Adrenal gland (tissue), 12 donors: ENCODE measurements around the gene AP4M1. TPM values are rescaled to one million over a fixed set of nuclear protein-coding genes. Genes with fewer than 3 reads are reported as not detected.

Experiments used
- DNase-seq, 7 donors: peaks; one replicate each; pipeline ENCODE4 v3.0.0-alpha.2; 2019 to 2020
- H3K27ac ChIP-seq, 5 donors: fragments of 200-600 bp; sonication (generic) in 4 of 5; 1 replicate in 3 of 5; 2 replicates in 2 of 5; pipeline versions ENCODE4 v1.5.1 to v1.8.0; 2016 to 2020; ENCODE audit warnings: mild to moderate bottlenecking in 1 of 5
- H3K27me3 ChIP-seq: fragments of 200-600 bp; 2 replicates; pipeline ENCODE4 v1.8.0; 2021
- H3K36me3 ChIP-seq, 2 donors: fragments of 200-600 bp; replicated peaks in 1 of 2; 1 replicate in 1 of 2; 2 replicates in 1 of 2; pipeline versions ENCODE4 v1.5.1 to v1.8.0; 2018 to 2022
- H3K4me1 ChIP-seq, 2 donors: fragments of 200-600 bp; replicated peaks in 1 of 2; 1 replicate in 1 of 2; 2 replicates in 1 of 2; pipeline versions ENCODE4 v1.5.1 to v1.8.0; 2018 to 2021
- H3K4me3 ChIP-seq, 4 donors: fragments of 200-600 bp; sonication (generic) in 3 of 4; one replicate each; pipeline ENCODE4 v1.5.1; 2016 to 2018
- H3K9me3 ChIP-seq, 3 donors: fragments of 200-600 bp; sonication (generic) in 1 of 3; replicated peaks in 1 of 3; 1 replicate in 2 of 3; 2 replicates in 1 of 3; pipeline versions ENCODE4 v1.5.1 to v1.8.0; 2016 to 2021
- POLR2A ChIP-seq, 2 donors: fragments of 450-650 bp; IDR thresholded peaks; one replicate each; pipeline ENCODE4 v1.6.1; 2017; ENCODE audit warnings: antibody characterized with exemption in 2 of 2, mild to moderate bottlenecking in 2 of 2, moderate library complexity in 1 of 2
- WGBS, 4 donors: extraction: QIAGEN DNeasy Blood & Tissue Kit in 2 of 4; methylation state at CpG; one replicate each; pipeline versions ENCODE4 v1.1.5 to v1.1.7; 2013 to 2017; 5-methylcytosine and 5-hydroxymethylcytosine counted together
- intact Hi-C, 2 donors: fragments of 100-400 bp; cut with DNase I; formaldehyde crosslinking; loops; one replicate each; pipeline versions ENCODE4 v1.14.1 to v1.15.0; 2022 to 2023
- polyA plus RNA-seq, 3 donors: library from polyadenylated mRNA; stranded (reverse); fragments of 200-250 nt in 2 of 3; fragments of 350-450 nt in 1 of 3; fragmentation: Illumina TruSeq in 1 of 3; extraction: RNeasy Lipid Tissue Mini Kit (QIAGEN cat#74804) in 1 of 3; gene quantifications; one replicate each; pipeline ENCODE4 v1.2.3, GENCODE V29; 2013 to 2014
- total RNA-seq, 9 donors: library from RNA; depleted of rRNA in 4 of 9; stranded (reverse); fragments of >200 nt in 4 of 9; fragments of 120-200 nt in 1 of 9; fragmentation: NEBNext Ultra II Directional in 1 of 9; extraction: Animal tissue kit (Norgen Biotek cat#: 25700) in 1 of 9; gene quantifications; one replicate each; pipeline versions ENCODE4 v1.1.0 to v1.2.4, GENCODE V29; 2013 to 2023
- TF ChIP-seq, protein P1 (sequence below), 6 experiments: fragments of 450-650 bp in 4 of 6; fragments of 200-600 bp in 2 of 6; sonication (generic) in 1 of 6; IDR thresholded peaks; 1 replicate in 5 of 6; 2 replicates in 1 of 6; pipeline versions ENCODE4 v1.5.1 to v1.8.0; 2016 to 2021; ENCODE audit warnings: antibody characterized with exemption in 6 of 6, mild to moderate bottlenecking in 2 of 6, moderate library complexity in 1 of 6
- donor health status: healthy with polysubstance abuse.
- donor health status: Bipolar disorder and iron deficiency.
- donor health status: DM: yes; HTN: yes; CAD: no.
- donor health status: DM: no; HTN: no; CAD: no.
- donor health status: DM: no; HTN: no; CAD: no.
- donor health status: DM: yes; HTN: yes; CAD: no.

Gene AP4M1
- total and polyA plus RNA-seq, 12 donors, result 9.6 to 30.1 (median 16.5) TPM

GRCh38 chr7:100098913-100099312, 2.5 kb upstream of the AP4M1 start:
- TF ChIP-seq, protein P1, sequence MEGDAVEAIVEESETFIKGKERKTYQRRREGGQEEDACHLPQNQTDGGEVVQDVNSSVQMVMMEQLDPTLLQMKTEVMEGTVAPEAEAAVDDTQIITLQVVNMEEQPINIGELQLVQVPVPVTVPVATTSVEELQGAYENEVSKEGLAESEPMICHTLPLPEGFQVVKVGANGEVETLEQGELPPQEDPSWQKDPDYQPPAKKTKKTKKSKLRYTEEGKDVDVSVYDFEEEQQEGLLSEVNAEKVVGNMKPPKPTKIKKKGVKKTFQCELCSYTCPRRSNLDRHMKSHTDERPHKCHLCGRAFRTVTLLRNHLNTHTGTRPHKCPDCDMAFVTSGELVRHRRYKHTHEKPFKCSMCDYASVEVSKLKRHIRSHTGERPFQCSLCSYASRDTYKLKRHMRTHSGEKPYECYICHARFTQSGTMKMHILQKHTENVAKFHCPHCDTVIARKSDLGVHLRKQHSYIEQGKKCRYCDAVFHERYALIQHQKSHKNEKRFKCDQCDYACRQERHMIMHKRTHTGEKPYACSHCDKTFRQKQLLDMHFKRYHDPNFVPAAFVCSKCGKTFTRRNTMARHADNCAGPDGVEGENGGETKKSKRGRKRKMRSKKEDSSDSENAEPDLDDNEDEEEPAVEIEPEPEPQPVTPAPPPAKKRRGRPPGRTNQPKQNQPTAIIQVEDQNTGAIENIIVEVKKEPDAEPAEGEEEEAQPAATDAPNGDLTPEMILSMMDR (IDR thresholded peaks at IDR 0.05), result no peak
- no peak for TF ChIP-seq POLR2A (IDR thresholded peaks at IDR 0.05)
- H3K27ac ChIP-seq, result no peak overlapping the region
- H3K9me3 ChIP-seq, result no peaks in the 10 kb centered on the region
- H3K27me3 ChIP-seq, result no peaks in the 10 kb centered on the region
- no peak for DNase-seq
- 78 to 92% (median 84%) methylated on average over 9 to 10 of the region's 10 CpGs for WGBS, 4 donors
- peaks cover 0 to 57% of the 10 kb centered on the region in 2 donors for H3K36me3 ChIP-seq
- H3K4me1 ChIP-seq, result peaks cover 13 to 14% of the 10 kb centered on the region in 2 donors
- intact Hi-C loops, result no loop called here
- no peak overlapping the region for H3K4me3 ChIP-seq

DNA sequence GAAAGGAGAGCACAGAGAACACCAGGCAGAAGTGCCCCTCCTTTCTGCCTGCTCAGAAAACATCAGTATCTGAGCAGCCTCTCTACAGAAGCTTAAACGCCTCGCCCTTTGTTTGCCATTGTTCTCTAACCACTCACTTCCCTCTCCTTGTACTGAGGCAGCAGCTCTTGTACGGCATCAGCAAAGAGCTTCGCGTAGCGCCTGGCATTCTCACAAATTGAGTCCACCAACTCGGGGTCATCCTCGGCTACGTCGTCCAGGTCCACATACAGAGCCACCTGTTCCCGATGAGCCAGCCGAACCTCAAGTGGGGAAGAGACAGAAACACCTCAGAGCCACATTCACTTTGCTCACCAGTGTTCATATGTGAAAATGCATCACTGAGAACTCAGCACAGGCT, 2.0 kb upstream of the AP4M1 start:
- intact Hi-C loops, result no loop called here

DNA sequence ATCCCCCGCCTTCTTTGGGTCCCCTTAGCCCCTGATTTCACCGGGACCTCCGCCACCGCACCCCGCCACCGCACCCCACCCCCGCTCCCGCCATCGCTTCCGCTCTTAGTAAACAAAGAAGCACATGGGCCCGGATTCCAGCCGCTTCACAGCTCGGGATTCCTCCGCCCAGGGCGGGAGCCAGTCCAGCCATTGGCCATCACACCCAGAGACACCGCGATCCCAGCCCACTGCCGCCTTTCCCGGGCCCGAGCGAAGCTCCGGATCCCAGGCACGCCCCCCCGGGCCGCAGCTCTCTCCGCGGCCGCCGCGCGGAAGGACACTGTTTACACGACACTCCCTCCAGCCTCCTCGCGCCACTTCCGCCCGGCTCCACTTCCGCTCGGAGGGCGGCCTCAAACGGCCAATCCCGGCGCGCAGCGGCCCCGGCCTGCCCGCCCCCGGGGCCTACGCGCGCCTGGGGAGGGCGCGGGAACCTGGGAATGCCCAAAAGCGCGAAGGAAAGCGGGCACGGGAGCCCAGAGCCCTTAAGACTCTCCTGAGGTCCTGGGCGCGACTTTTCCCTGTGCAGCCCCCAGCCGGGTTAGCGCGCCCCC, 925 bp upstream of the AP4M1 start:
- 0 to 1% (median 0%) methylated on average over 22 to 61 of the region's 61 CpGs for WGBS, 4 donors

More for the DNA sequence above, 2.0 kb upstream of the AP4M1 start:
- peak overlapping the region in 1 of 5 donors; percentile 85 for H3K27ac ChIP-seq
- H3K4me1 ChIP-seq, result peaks cover 13 to 14% of the 10 kb centered on the region in 2 donors
- 58 to 67% (median 64%) methylated on average over 12 of the region's 12 CpGs for WGBS, 4 donors
- TF ChIP-seq POLR2A (IDR thresholded peaks at IDR 0.05), result no peak
- TF ChIP-seq, protein P1 (IDR thresholded peaks at IDR 0.05), result no peak
- no peak for DNase-seq
- no peaks in the 10 kb centered on the region for H3K27me3 ChIP-seq
- peak overlapping the region in 1 of 4 donors; percentile 75 for H3K4me3 ChIP-seq
- peaks cover 0 to 55% of the 10 kb centered on the region in 2 donors for H3K36me3 ChIP-seq
- no peaks in the 10 kb centered on the region for H3K9me3 ChIP-seq

GRCh38 chr7:100102950-100103840, 1.8 kb downstream of the AP4M1 start:
- H3K27ac ChIP-seq, result no peak overlapping the region
- 80 to 89% (median 86%) methylated on average over 14 to 17 of the region's 17 CpGs for WGBS, 4 donors
- H3K4me1 ChIP-seq, result peaks cover 13 to 14% of the 10 kb centered on the region in 2 donors
- TF ChIP-seq, protein P1 (IDR thresholded peaks at IDR 0.05), result no peak
- intact Hi-C loops, result no loop called here
- peaks cover 0 to 38% of the 10 kb centered on the region in 2 donors for H3K36me3 ChIP-seq
- H3K9me3 ChIP-seq, result no peaks in the 10 kb centered on the region
- no peak overlapping the region for H3K4me3 ChIP-seq
- DNase-seq, result no peak
- no peaks in the 10 kb centered on the region for H3K27me3 ChIP-seq

More for the DNA sequence above, 925 bp upstream of the AP4M1 start:
- Histone ChIP-seq H3K4me1 (peaks cover 13 to 14% of the 10 kb centered on the region in 2 donors), H3K36me3 (peaks cover 0 to 45% of the 10 kb centered on the region in 2 donors), H3K27me3 (no peaks in the 10 kb centered on the region), H3K9me3 (no peaks in the 10 kb centered on the region), H3K4me3 (peak overlapping the region; percentile 61 to 89 (median 72)), H3K27ac (peak overlapping the region; percentile 53 to 87 (median 77))
- TF ChIP-seq, protein P1 (IDR thresholded peaks at IDR 0.05), result no peak
- no peak for TF ChIP-seq POLR2A (IDR thresholded peaks at IDR 0.05)
- intact Hi-C loops, result no loop called here
- DNase-seq, result peak; percentile 92 to 97 (median 95)
